VCaP (cell line): ENCODE measurements around the gene MAN2A1.

ENCODE experiments used
- H3K27ac ChIP-seq: fragments of 450-650 bp; 2 replicates; pipeline ENCODE4 v1.5.1; 2017
- CTCF ChIP-seq: fragments of 450-650 bp; conservative IDR thresholded peaks from 2 replicates; pipeline ENCODE4 v1.5.1; 2017; ENCODE audit warnings: mild to moderate bottlenecking, moderate library complexity

The MAN2A1 gene

GRCh38 chr5:109741390-109741789 is 51.7 kb downstream of the MAN2A1 start:
- TF ChIP-seq CTCF = no peak
- no peak overlapping the region for H3K27ac ChIP-seq

DNA sequence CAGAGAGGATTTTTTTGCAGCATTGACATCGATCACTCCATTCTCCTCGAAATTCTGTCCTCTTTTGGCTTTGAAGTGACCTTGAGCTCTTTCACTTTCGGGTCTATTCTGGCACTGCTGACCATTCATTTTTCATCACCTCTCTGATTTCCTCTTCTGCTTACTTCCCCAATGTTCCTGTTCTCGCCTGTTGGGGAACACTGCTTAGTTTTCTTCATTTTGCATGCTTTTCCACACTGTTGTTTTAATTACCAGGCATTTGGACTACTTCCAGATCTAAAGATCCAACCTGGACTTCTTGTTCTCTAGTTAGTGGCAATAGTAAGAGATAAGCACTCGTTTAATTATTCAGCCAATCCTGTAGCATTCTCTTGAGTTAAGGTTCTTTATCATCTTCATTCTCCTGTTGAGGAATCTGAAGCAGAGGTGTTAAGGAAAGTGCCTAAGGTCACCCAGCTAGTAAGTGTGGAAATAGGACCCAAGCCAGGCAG is 53.4 kb downstream of the MAN2A1 start:
- H3K27ac ChIP-seq = no peak overlapping the region
- TF ChIP-seq CTCF = no peak

DNA sequence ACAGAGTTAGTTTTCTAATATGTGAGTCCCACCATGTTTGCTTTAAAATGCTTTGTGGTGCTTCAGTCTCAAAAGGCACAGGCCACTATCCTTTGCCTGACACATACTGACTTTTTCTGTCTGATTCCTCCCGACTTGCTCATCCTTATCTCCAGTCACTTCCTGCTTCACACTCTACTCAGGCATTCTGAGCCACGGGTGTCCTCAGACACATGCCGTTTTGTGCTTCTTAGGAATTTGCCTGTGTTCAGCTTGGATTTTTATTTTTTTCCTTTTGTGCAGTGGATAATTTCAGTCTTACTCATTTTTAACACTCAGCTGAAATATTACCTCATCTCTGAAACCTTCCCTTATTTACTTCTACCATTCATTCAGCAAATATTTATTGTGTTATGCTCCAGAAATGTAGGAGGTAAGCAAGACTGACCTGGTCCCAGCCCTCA is 54.1 kb downstream of the MAN2A1 start:
- no peak for TF ChIP-seq CTCF
- no peak overlapping the region for H3K27ac ChIP-seq

DNA sequence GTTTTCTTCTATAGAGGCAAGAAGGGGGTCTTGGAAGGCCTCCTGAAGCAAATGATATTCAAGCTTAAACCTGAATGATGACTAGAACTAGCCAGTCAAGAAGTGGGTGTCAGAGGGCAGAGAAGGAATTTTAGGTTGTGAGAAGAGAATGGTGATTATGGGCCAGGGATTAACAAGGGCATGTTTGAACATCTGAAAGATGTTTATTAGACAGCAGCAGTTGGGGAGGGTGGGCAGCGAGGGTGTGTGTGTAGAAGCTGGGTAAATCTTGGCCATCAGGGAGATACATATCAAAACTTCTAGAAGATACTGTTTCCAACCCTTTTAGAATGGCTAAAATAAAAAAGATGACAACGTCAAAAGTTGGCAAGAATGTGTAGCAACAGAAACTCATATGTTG is 54.5 kb downstream of the MAN2A1 start:
- TF ChIP-seq CTCF = no peak
- H3K27ac ChIP-seq = no peak overlapping the region

DNA sequence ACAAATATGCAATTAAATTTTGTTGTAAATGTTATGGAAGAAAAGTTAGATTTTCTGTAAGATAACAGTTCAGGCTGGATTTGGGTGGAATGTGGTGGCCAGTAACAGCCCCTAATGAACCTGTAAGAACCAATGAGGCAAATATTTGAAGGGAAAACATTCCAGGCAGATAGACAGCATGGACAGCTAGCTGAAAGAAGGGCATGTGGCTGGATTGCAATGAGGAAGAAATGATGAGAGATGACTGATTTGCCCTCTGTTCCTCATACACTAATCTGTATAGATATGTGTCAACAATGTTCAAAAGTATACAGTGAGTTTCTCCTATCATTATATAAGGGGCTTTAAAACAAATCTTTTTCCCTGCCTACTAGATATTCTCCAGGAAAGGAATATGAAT is 58.8 kb downstream of the MAN2A1 start:
- no peak overlapping the region for H3K27ac ChIP-seq

DNA sequence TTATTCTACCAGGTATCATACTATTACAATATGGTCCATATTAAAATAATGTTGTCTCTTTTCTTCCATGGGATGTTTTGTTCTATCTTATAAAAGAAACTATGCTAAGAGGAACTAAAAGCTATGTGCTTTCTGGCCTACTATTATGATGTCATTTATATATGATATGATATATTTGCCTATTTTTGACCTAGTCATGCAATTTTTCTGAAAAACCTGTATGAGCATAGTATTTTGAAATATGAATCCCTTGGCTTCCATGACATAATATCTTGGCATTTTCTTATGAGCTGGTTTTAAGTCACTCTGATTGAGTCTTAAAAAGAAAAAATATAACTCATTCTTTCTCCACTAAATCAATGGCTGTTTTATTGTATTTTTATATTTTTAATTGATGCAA is 60.7 kb downstream of the MAN2A1 start:
- no peak for TF ChIP-seq CTCF

More for the DNA sequence above, 58.8 kb downstream of the MAN2A1 start:
- no peak for TF ChIP-seq CTCF

DNA sequence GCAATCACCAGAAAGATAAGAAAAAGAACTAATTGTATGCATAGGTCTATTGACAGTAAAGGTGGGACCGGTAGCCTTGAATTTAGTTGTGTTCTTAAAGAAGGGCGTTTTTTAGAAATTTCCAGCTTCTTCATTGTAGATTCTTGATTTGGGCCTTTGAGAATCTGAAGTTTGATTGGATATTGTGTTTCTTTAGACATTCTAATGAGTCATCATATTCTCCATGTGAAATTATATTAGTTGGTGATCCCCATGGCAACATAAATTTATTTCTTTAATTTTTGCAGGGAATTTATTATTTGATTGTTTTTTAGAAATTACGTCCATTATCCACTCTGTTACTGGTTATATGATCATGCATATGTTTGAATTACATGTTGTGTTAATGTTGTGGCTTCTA is 63.6 kb downstream of the MAN2A1 start:
- TF ChIP-seq CTCF = no peak
- no peak overlapping the region for H3K27ac ChIP-seq

More for the DNA sequence above, 60.7 kb downstream of the MAN2A1 start:
- H3K27ac ChIP-seq = no peak overlapping the region

DNA sequence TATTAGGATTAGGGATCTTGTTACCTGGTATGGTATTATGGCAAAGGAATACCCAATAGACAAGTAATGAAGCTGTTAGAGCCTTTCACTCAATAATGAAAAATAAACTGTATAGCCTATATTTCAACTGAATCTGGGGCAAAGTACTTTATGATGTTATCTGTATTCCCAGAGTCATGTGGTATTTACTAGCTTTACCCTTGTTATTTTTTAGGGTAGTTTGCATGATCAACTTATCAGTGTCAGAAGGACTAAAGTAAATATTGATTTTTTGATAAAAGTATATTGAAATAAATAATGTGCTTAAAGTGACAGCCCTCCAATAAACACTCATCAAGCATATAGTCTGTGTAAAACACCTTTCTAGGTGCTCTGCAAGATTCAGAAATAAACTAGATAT is 64.6 kb downstream of the MAN2A1 start:
- H3K27ac ChIP-seq = peak overlapping the region; percentile 28
- no peak for TF ChIP-seq CTCF
